ENCODE results near the gene RAB24.
"Not testable (repeated sequence)": the region's sequence is repeated elsewhere in the genome, so short reads cannot be mapped to it uniquely, and the experiment has no call there.

Gene RAB24

DNA sequence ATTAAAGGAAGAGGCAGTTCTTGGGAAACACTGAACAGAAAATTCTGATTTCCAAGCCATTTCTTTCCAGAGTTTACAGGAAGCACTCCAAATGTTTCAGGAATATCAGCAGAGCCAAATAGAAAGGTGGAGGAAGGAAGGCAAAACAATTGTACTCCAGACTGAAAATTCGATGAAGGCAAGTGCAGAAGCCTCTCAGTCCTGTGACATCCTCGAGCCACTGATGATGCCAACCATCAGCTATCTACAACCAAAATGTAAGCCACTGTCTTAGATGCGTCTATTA lies 45.8 kb upstream of the RAB24 start:
- Mint-ChIP-seq H3K27ac (peak overlapping the region; percentile 69 to 99 (median 98)), H3K36me3 (ENCODE audit: low read depth) (peaks cover 12% of the 10 kb centered on the region), H3K27me3 (ENCODE audit: low read depth) (peaks cover 3% of the 10 kb centered on the region), H3K9me3 (no peaks in the 10 kb centered on the region), H3K4me3 (peak overlapping the region; percentile 91 to 98 (median 96)), H3K4me1 (peaks cover 35% of the 10 kb centered on the region)
- TF ChIP-seq, protein P1, sequence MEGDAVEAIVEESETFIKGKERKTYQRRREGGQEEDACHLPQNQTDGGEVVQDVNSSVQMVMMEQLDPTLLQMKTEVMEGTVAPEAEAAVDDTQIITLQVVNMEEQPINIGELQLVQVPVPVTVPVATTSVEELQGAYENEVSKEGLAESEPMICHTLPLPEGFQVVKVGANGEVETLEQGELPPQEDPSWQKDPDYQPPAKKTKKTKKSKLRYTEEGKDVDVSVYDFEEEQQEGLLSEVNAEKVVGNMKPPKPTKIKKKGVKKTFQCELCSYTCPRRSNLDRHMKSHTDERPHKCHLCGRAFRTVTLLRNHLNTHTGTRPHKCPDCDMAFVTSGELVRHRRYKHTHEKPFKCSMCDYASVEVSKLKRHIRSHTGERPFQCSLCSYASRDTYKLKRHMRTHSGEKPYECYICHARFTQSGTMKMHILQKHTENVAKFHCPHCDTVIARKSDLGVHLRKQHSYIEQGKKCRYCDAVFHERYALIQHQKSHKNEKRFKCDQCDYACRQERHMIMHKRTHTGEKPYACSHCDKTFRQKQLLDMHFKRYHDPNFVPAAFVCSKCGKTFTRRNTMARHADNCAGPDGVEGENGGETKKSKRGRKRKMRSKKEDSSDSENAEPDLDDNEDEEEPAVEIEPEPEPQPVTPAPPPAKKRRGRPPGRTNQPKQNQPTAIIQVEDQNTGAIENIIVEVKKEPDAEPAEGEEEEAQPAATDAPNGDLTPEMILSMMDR (IDR thresholded peaks at IDR 0.05; ENCODE audit: unreplicated experiment in 3 of 3): no peak

DNA sequence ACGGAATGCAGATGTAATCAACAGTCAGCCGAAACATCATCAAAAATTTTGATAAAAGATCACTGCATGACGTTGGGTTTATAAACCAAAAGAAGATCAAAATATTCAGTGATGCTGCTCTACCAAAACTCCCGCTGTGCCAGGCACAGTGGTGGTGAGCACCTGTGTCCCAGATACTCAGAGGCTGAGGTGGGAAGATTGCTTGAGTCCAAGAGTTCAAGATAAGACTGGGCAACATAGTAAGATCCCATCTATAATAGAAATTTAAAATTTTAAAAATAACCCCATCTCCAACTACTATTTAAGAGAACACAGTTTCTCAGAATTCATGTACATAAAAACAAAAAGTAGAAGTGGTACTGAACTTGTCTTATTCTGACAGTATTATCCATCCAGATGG lies 44.2 kb upstream of the RAB24 start:
- Mint-ChIP-seq H3K4me3 (peak overlapping the region in 2 of 3 experiments; percentile 40 to 46), H3K4me1 (peaks cover 35% of the 10 kb centered on the region), H3K9me3 (no peaks in the 10 kb centered on the region), H3K27me3 (ENCODE audit: low read depth) (peaks cover 3% of the 10 kb centered on the region), H3K27ac (no peak overlapping the region), H3K36me3 (ENCODE audit: low read depth) (peaks cover 18% of the 10 kb centered on the region)
- TF ChIP-seq, protein P1 (IDR thresholded peaks at IDR 0.05; ENCODE audit: unreplicated experiment in 3 of 3): no peak

DNA sequence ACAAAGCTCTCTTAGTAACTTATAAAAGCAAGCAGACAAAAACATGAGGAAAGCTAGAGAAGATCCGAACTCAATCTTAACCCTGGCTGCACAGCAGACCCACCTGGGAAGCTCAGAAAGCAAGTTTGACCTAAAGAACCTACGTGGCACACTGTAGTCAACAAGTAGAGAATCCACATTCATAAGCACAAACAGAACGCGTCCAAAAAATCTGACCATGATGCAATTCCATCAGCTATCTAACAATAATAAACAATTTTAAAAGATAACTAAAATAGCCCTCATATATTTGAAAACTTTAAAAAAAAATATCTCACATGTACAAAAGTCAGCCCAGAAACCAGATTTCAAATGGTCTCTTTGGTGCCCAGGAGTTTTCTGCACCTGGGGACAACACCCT lies 43.3 kb upstream of the RAB24 start:
- H3K9me3 Mint-ChIP-seq: no peaks in the 10 kb centered on the region
- peaks cover 3% of the 10 kb centered on the region for H3K27me3 Mint-ChIP-seq (ENCODE audit: low read depth)
- H3K36me3 Mint-ChIP-seq (ENCODE audit: low read depth): peaks cover 19% of the 10 kb centered on the region
- H3K4me3 Mint-ChIP-seq: peak overlapping the region in 1 of 3 experiments; percentile 38
- no peak overlapping the region for H3K27ac Mint-ChIP-seq
- peaks cover 31% of the 10 kb centered on the region for H3K4me1 Mint-ChIP-seq
- TF ChIP-seq, protein P1 (IDR thresholded peaks at IDR 0.05; ENCODE audit: unreplicated experiment in 3 of 3): no peak

DNA sequence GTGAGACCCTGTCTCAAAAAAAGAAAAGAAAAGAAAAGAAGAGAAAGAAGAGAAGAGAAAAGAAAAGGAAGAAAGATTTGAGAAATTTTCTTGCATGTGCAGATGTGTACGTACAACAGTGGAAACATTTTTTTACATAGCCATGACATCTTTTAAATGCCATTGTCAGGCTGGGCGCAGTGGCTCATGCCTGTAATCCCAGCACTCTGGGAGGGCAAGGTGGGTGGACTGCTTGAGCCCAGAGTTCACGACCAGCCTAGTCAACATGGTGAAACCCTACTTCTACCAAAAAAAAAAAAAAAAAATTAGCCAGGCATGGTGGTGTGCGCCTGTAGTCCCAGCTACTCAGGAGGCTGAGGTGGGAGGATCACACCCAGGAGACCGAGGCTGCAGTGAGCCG lies 41.4 kb upstream of the RAB24 start:
- Mint-ChIP-seq H3K4me3 (no peak overlapping the region), H3K36me3 (ENCODE audit: low read depth) (peaks cover 29% of the 10 kb centered on the region), H3K27me3 (ENCODE audit: low read depth) (peaks cover 3% of the 10 kb centered on the region), H3K4me1 (peaks cover 16% of the 10 kb centered on the region), H3K27ac (no peak overlapping the region), H3K9me3 (no peaks in the 10 kb centered on the region)
- TF ChIP-seq, protein P1 (IDR thresholded peaks at IDR 0.05; ENCODE audit: unreplicated experiment in 3 of 3): no peak

DNA sequence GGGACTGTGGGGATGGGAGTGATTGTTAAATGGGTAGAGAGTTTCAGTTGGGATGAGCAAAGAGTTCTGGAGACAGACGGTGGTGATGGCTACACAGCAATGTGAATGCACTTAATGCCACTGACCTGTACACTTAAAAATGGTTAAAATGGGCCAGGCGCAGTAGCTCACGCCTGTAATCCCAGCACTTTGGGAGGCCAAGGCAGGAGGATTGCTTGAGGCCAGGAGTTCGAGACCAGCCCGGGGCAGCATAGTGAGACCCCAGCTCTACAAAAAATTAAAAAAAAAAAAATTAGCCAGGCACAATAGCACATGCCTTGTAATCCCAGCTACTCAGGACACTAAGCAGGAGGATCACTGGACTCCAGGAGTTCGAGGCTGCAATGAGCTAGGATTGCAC lies 40.3 kb upstream of the RAB24 start:
- H3K9me3 Mint-ChIP-seq: no peaks in the 10 kb centered on the region
- H3K4me3 Mint-ChIP-seq: no peak overlapping the region
- TF ChIP-seq, protein P1 (IDR thresholded peaks at IDR 0.05; ENCODE audit: unreplicated experiment in 3 of 3): no peak
- H3K27ac Mint-ChIP-seq: no peak overlapping the region
- H3K27me3 Mint-ChIP-seq (ENCODE audit: low read depth): no peaks in the 10 kb centered on the region
- H3K4me1 Mint-ChIP-seq: peaks cover 6% of the 10 kb centered on the region
- H3K36me3 Mint-ChIP-seq (ENCODE audit: low read depth): peaks cover 35% of the 10 kb centered on the region

DNA sequence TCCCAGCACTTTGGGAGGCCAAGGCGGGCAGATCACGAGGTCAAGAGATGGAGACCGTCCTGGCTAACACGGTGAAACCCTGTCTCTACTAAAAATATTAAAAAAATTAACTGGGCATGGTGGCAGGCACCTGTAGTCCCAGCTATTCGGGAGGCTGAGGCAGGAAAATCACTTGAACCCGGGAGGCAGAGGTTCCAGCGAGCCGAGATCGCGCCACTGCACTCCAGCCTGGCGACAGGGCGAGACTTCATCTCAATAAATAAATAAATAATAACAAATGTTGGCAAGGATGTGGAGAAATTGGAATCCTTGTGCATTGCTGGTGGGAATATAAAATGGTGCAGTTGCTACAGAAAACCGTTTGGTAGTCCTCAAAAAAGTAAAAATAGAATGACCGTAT lies 39.5 kb upstream of the RAB24 start:
- peaks cover 35% of the 10 kb centered on the region for H3K36me3 Mint-ChIP-seq (ENCODE audit: low read depth)
- not testable (repeated sequence) for H3K27me3 Mint-ChIP-seq (ENCODE audit: low read depth); H3K9me3 Mint-ChIP-seq; H3K27ac Mint-ChIP-seq; H3K4me1 Mint-ChIP-seq; H3K4me3 Mint-ChIP-seq

Data from nephron (organoid).